A204.1 (cell line): ENCODE data around the gene FGF14.
"Not testable (repeated sequence)": the region's sequence is repeated elsewhere in the genome, so short reads cannot be mapped to it uniquely, and the experiment has no call there.

ENCODE experiments used
- FAIRE-seq: peaks from 2 replicates; lab custom pipeline; 2012; peaks lifted over from hg19 to GRCh38; lab: Jason Lieb, UNC

Gene FGF14

GRCh38 chr13:102040812-102041211, 361.0 kb downstream of the FGF14 start:
- FAIRE-seq: no peak

GRCh38 chr13:102039264-102039663, 362.6 kb downstream of the FGF14 start:
- no peak for FAIRE-seq

- no peak for FAIRE-seq
Measured at GRCh38 chr13:102038787-102039186, 363.1 kb downstream of the FGF14 start.

GRCh38 chr13:102035969-102036368, 365.9 kb downstream of the FGF14 start:
- FAIRE-seq: no peak

- no peak for FAIRE-seq
Measured at GRCh38 chr13:102033857-102034331, 368.0 kb downstream of the FGF14 start.

- FAIRE-seq: no peak
Measured at GRCh38 chr13:102033386-102033785, 368.5 kb downstream of the FGF14 start.

GRCh38 chr13:102028868-102029267, 373.0 kb downstream of the FGF14 start:
- no peak for FAIRE-seq

- no peak for FAIRE-seq
Measured at GRCh38 chr13:102028206-102028605, 373.6 kb downstream of the FGF14 start.

- no peak for FAIRE-seq
Measured at GRCh38 chr13:102021777-102022176, 380.1 kb downstream of the FGF14 start.

- FAIRE-seq: no peak
Measured at GRCh38 chr13:102020611-102021216, 381.1 kb downstream of the FGF14 start.

- no peak for FAIRE-seq
Measured at GRCh38 chr13:102018716-102019115, 383.1 kb downstream of the FGF14 start.

GRCh38 chr13:102017248-102017647, 384.6 kb downstream of the FGF14 start:
- FAIRE-seq: no peak

- FAIRE-seq: no peak
Measured at GRCh38 chr13:102012299-102013293, 389.3 kb downstream of the FGF14 start.

GRCh38 chr13:102011455-102011854, 390.4 kb downstream of the FGF14 start:
- FAIRE-seq: not testable (repeated sequence)

- FAIRE-seq: no peak
Measured at GRCh38 chr13:102003848-102004570, 397.8 kb downstream of the FGF14 start.

GRCh38 chr13:102002287-102002686, 399.6 kb downstream of the FGF14 start:
- no peak for FAIRE-seq

GRCh38 chr13:102000764-102001163, 401.1 kb downstream of the FGF14 start:
- no peak for FAIRE-seq

GRCh38 chr13:101998129-101998528, 403.7 kb downstream of the FGF14 start:
- no peak for FAIRE-seq

- no peak for FAIRE-seq
Measured at GRCh38 chr13:101996954-101997353, 404.9 kb downstream of the FGF14 start.

GRCh38 chr13:101989798-101990350, 412.0 kb downstream of the FGF14 start:
- no peak for FAIRE-seq

- FAIRE-seq: no peak
Measured at GRCh38 chr13:101988140-101988539, 413.7 kb downstream of the FGF14 start.

GRCh38 chr13:101986316-101986715, 415.5 kb downstream of the FGF14 start:
- FAIRE-seq: no peak
